Keratinocyte (primary cell): Measurements from ENCODE around the gene AGFG2. TPM values are rescaled to one million over a fixed set of nuclear protein-coding genes. Genes with fewer than 3 reads are reported as not detected.

Experiments used
- DNase-seq: peaks from one replicate; pipeline ENCODE4 v3.0.0-alpha.2; 2011; ENCODE audit warnings: low read depth, missing footprints, low spot score
- FAIRE-seq: peaks from 2 replicates; lab custom pipeline; 2011; peaks lifted over from hg19 to GRCh38; lab: Jason Lieb, UNC
- H2AFZ ChIP-seq: 2 replicates; pipeline ENCODE4 v1.6.0; 2012; ENCODE audit warnings: low read length, control low read depth, inconsistent platforms; ENCODE audit not compliant: control insufficient read depth
- H3K27ac ChIP-seq: 2 replicates; pipeline ENCODE4 v1.5.1; 2011; ENCODE audit warnings: low read length; ENCODE audit not compliant: control insufficient read depth, insufficient read depth
- H3K27me3 ChIP-seq: 3 replicates; pipeline ENCODE4 v1.6.0; 2011; ENCODE audit warnings: low read length; ENCODE audit not compliant: control insufficient read depth, insufficient read depth; ENCODE audit errors: extremely low read depth
- H3K36me3 ChIP-seq, 2 experiments: 2 replicates in 1 of 2; 3 replicates in 1 of 2; pipeline ENCODE4 v1.5.1; 2011; ENCODE audit warnings: low read length in 2 of 2, mild to moderate bottlenecking in 1 of 2; ENCODE audit not compliant: control insufficient read depth in 2 of 2, insufficient read depth in 2 of 2; ENCODE audit errors: extremely low read depth in 1 of 2
- H3K4me1 ChIP-seq: 3 replicates; pipeline ENCODE4 v1.5.1; 2011; ENCODE audit warnings: low read length; ENCODE audit not compliant: control insufficient read depth, insufficient read depth; ENCODE audit errors: extremely low read depth
- H3K4me2 ChIP-seq: 3 replicates; pipeline ENCODE4 v1.6.0; 2011; ENCODE audit warnings: low read depth, low read length; ENCODE audit not compliant: control insufficient read depth, insufficient read depth; ENCODE audit errors: extremely low read depth
- H3K4me3 ChIP-seq, 3 experiments: fragments of 200-600 bp in 1 of 3; sonication (generic) in 1 of 3; 2 replicates in 2 of 3; 3 replicates in 1 of 3; pipeline ENCODE4 v1.5.1; 2011 to 2016; ENCODE audit warnings: low read length in 3 of 3, mild to moderate bottlenecking in 3 of 3, control low read depth in 2 of 3, inconsistent platforms in 1 of 3, low read depth in 1 of 3, mixed read lengths in 1 of 3, mixed run types in 1 of 3, moderate library complexity in 1 of 3; ENCODE audit not compliant: control insufficient read depth in 2 of 3, insufficient read depth in 2 of 3; ENCODE audit errors: extremely low read depth in 1 of 3
- H3K79me2 ChIP-seq: 2 replicates; pipeline ENCODE4 v1.6.0; 2012; ENCODE audit warnings: low read length; ENCODE audit not compliant: control insufficient read depth, insufficient read depth
- H3K9ac ChIP-seq: 3 replicates; pipeline ENCODE4 v1.6.0; 2011; ENCODE audit warnings: low read length; ENCODE audit not compliant: control insufficient read depth, insufficient read depth; ENCODE audit errors: extremely low read depth
- H3K9me1 ChIP-seq: 3 replicates; pipeline ENCODE4 v1.6.0; 2011; ENCODE audit warnings: low read length; ENCODE audit not compliant: control insufficient read depth, insufficient read depth; ENCODE audit errors: extremely low read depth
- H3K9me3 ChIP-seq: 2 replicates; pipeline ENCODE4 v1.5.1; 2012; ENCODE audit warnings: low read depth, low read length; ENCODE audit not compliant: control insufficient read depth
- H4K20me1 ChIP-seq: 3 replicates; pipeline ENCODE4 v1.6.0; 2011; ENCODE audit warnings: low read length; ENCODE audit not compliant: control insufficient read depth, insufficient read depth; ENCODE audit errors: extremely low read depth
- EZH2 ChIP-seq: IDR thresholded peaks from one replicate; pipeline ENCODE4 v1.6.1; 2012; ENCODE audit warnings: inconsistent platforms, mild to moderate bottlenecking, low read length, moderate library complexity
- dilution Hi-C: fragments of 300-500 bp; cut with MboI; formaldehyde crosslinking; loops from one replicate; pipeline ENCODE4 v1.7.0; 2020; ENCODE audit warnings: low sequenced_read_pairs; ENCODE audit not compliant: extremely low pct_ligation_motif_present
- polyA plus RNA-seq, 5 experiments: library from polyadenylated mRNA; depleted of rRNA in 3 of 5; stranded (reverse) in 3 of 5; stranded (forward) in 1 of 5; unstranded in 1 of 5; fragments of >200 nt; gene quantifications; 1 replicate in 1 of 5; 2 replicates in 3 of 5; 3 replicates in 1 of 5; pipeline versions ENCODE4 v1.2.1 to v1.2.3, GENCODE V29; 2011 to 2012; ENCODE audit warnings: missing spikeins in 2 of 5, low read depth in 1 of 5, low replicate concordance in 1 of 5
- TF ChIP-seq, protein P1 (sequence below), 3 experiments: IDR thresholded peaks in 1 of 3; conservative IDR thresholded peaks in 1 of 3; optimal IDR thresholded peaks in 1 of 3; 2 replicates in 2 of 3; 3 replicates in 1 of 3; pipeline versions ENCODE3 to v1.5.1; 2011; ENCODE audit warnings: low read length in 3 of 3, mild to moderate bottlenecking in 3 of 3, moderate library complexity in 2 of 3, control low read depth in 1 of 3, inconsistent platforms in 1 of 3; ENCODE audit not compliant: insufficient read depth in 2 of 3; ENCODE audit errors: extremely low read depth in 1 of 3

The AGFG2 gene
- polyA plus RNA-seq, 1 donor (not counting 4 experiments of a cell fraction or from before 2014, with no cell fraction given) = 3.4 TPM

DNA sequence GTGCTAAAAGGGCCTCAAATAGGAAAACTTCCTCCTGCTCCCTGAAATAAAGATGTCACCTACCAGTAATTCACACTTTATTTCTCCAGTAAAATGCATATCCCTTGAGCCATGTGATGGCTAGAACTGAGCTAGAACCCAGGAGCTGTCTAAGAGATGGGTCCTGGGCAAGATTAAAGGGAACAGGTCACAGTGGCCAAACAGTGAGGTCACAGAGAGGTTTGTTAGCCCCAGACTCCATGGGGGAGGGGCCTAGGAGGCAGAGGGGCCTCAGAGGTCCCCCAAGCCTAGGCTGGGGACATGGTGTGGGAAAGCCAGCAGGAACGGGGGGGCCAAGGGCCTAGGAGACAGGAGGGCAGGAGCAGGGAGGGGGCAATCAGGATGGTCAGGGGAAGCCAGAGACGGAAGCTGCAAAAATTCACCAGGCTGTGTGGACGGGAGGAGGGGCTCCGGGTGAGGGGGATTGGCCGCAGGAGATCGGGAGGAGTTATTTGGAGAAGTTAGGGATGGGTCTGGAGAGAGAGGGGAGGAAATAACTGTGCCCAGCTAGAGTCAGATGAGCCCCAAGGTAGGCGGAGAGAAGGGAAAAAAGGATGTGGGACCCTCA lies 50.4 kb downstream of the AGFG2 start:
- Histone ChIP-seq H3K9me1 (no peaks in the 10 kb centered on the region), H3K9me3 (no peaks in the 10 kb centered on the region), H3K27ac (no peak overlapping the region), H3K4me3 (no peak overlapping the region), H4K20me1 (peaks cover 8% of the 10 kb centered on the region), H3K27me3 (peaks cover 8% of the 10 kb centered on the region), H3K4me1 (peaks cover 11% of the 10 kb centered on the region), H3K9ac (no peak overlapping the region), H3K4me2 (no peak overlapping the region), H3K36me3 (no peaks in the 10 kb centered on the region), H2AFZ (no peak overlapping the region), H3K79me2 (peaks cover 9% of the 10 kb centered on the region)
- dilution Hi-C loops = no loop called here
- FAIRE-seq = no peak
- TF ChIP-seq, protein P1, sequence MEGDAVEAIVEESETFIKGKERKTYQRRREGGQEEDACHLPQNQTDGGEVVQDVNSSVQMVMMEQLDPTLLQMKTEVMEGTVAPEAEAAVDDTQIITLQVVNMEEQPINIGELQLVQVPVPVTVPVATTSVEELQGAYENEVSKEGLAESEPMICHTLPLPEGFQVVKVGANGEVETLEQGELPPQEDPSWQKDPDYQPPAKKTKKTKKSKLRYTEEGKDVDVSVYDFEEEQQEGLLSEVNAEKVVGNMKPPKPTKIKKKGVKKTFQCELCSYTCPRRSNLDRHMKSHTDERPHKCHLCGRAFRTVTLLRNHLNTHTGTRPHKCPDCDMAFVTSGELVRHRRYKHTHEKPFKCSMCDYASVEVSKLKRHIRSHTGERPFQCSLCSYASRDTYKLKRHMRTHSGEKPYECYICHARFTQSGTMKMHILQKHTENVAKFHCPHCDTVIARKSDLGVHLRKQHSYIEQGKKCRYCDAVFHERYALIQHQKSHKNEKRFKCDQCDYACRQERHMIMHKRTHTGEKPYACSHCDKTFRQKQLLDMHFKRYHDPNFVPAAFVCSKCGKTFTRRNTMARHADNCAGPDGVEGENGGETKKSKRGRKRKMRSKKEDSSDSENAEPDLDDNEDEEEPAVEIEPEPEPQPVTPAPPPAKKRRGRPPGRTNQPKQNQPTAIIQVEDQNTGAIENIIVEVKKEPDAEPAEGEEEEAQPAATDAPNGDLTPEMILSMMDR (optimal IDR thresholded peaks at IDR 0.05 in 1 of 3, IDR thresholded peaks at IDR 0.05 in 1 of 3, conservative IDR thresholded peaks at IDR 0.05 in 1 of 3; ENCODE audit: extremely low read depth in 1 of 3, insufficient read depth in 2 of 3, low read length in 3 of 3) = no peak
- no peak for TF ChIP-seq EZH2
- DNase-seq = no peak

DNA sequence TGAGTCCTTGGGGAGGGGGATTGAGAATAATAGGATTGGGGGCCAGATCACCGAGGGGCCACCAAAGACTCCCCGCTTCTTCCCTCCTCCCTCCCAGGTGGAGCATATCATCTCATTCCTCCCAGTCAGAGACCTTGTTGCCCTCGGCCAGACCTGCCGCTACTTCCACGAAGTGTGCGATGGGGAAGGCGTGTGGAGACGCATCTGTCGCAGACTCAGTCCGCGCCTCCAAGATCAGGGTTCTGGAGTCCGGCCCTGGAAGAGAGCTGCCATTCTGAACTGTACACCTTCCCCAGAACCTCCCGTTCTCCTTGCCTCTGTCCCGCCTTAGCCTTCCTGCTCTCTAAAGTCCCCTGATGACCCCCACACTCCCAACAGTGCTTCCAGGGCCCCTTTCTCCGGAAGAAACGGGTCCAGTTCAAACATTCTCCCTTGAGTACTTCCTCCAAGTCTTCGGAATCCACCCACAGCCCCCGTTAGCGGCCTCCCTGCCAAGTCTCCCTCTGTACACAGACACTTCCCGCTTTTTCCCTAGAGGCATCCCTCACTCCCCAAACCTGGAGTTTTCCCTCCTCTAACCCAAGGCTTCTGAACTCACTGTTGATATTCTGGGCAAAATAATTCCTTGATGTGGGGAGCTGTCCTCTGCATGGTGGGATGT lies 51.2 kb downstream of the AGFG2 start:
- Histone ChIP-seq H3K4me3 (no peak overlapping the region), H3K4me2 (no peak overlapping the region), H3K36me3 (no peaks in the 10 kb centered on the region), H3K9me1 (no peaks in the 10 kb centered on the region), H3K9me3 (no peaks in the 10 kb centered on the region), H4K20me1 (peaks cover 3% of the 10 kb centered on the region), H3K27ac (no peak overlapping the region), H3K4me1 (peaks cover 3% of the 10 kb centered on the region), H3K9ac (no peak overlapping the region), H3K27me3 (peaks cover 8% of the 10 kb centered on the region), H3K79me2 (peaks cover 3% of the 10 kb centered on the region), H2AFZ (peak overlapping the region; percentile 14)
- FAIRE-seq (no peak), DNase-seq (no peak)
- TF ChIP-seq EZH2 = no peak
- TF ChIP-seq, protein P1 (optimal IDR thresholded peaks at IDR 0.05 in 1 of 3, IDR thresholded peaks at IDR 0.05 in 1 of 3, conservative IDR thresholded peaks at IDR 0.05 in 1 of 3; ENCODE audit: extremely low read depth in 1 of 3, insufficient read depth in 2 of 3, low read length in 3 of 3) = no peak
- dilution Hi-C loops = no loop called here
